WTC11 (cell line): ENCODE results near the gene NHS.

Experiments
- AFF4 ChIP-seq: sonication (generic); formaldehyde crosslinking; IDR thresholded peaks from 2 replicates; pipeline ENCODE4 v1.8.1; 2023; ENCODE audit warnings: mild to moderate bottlenecking, missing genetic modification reagents, borderline replicate concordance
- CDX4 ChIP-seq: fragments of 250-450 bp; sonication (Bioruptor Pico); IDR thresholded peaks from 2 replicates; pipeline ENCODE4 v1.9.0; 2021; ENCODE audit warnings: moderate library complexity, mild to moderate bottlenecking, inconsistent platforms, borderline replicate concordance
- ELF4 ChIP-seq: sonication (generic); formaldehyde crosslinking; IDR thresholded peaks from 2 replicates; pipeline ENCODE4 v1.8.1; 2022; ENCODE audit warnings: low read depth, mild to moderate bottlenecking, moderate library complexity, missing genetic modification reagents
- EMX1 ChIP-seq: fragments of 250-450 bp; sonication (Bioruptor Pico); IDR thresholded peaks from 2 replicates; pipeline ENCODE4 v1.8.0; 2021; ENCODE audit warnings: mild to moderate bottlenecking
- ESRRA ChIP-seq: sonication (generic); formaldehyde crosslinking; IDR thresholded peaks from 2 replicates; pipeline ENCODE4 v1.8.1; 2022; ENCODE audit warnings: mild to moderate bottlenecking, missing genetic modification reagents, borderline replicate concordance
- FOXJ3 ChIP-seq: sonication (generic); formaldehyde crosslinking; IDR thresholded peaks from 2 replicates; pipeline ENCODE4 v1.9.0; 2021; ENCODE audit warnings: missing genetic modification reagents, mild to moderate bottlenecking, borderline replicate concordance
- JUN ChIP-seq: sonication (generic); formaldehyde crosslinking; IDR thresholded peaks from 2 replicates; pipeline ENCODE4 v1.8.0; 2023; ENCODE audit warnings: mild to moderate bottlenecking, missing genetic modification reagents
- PREB ChIP-seq: sonication (generic); formaldehyde crosslinking; IDR thresholded peaks from 2 replicates; pipeline ENCODE4 v1.8.1; 2022; ENCODE audit warnings: mild to moderate bottlenecking, missing genetic modification reagents, moderate library complexity, borderline replicate concordance
- SP1 ChIP-seq: sonication (generic); formaldehyde crosslinking; conservative IDR thresholded peaks from 2 replicates; pipeline ENCODE4 v1.8.1; 2022; ENCODE audit warnings: missing genetic modification reagents
- ZNF121 ChIP-seq: sonication (generic); formaldehyde crosslinking; IDR thresholded peaks from 2 replicates; pipeline ENCODE4 v1.8.0; 2023; ENCODE audit warnings: missing genetic modification reagents
- TF ChIP-seq, protein P1 (sequence below): fragments of 200-600 bp; IDR thresholded peaks from 2 replicates; pipeline ENCODE4 v1.8.0; 2022; ENCODE audit warnings: antibody characterized with exemption
- TF ChIP-seq, protein P2 (sequence below): sonication (generic); formaldehyde crosslinking; IDR thresholded peaks from 2 replicates; pipeline ENCODE4 v1.8.1; 2023; ENCODE audit warnings: mild to moderate bottlenecking, missing genetic modification reagents, moderate library complexity
- TF ChIP-seq, protein P3 (sequence below): sonication (generic); formaldehyde crosslinking; IDR thresholded peaks from 2 replicates; pipeline ENCODE4 v1.8.0; 2022; ENCODE audit warnings: mild to moderate bottlenecking, missing genetic modification reagents

GRCh38 chrX:17473021-17473420 lies 98.0 kb downstream of the NHS start:
- TF ChIP-seq CDX4 (CRISPR knock-in tag) (no peak), FOXJ3 (CRISPR knock-in tag) (no peak), PREB (CRISPR knock-in tag) (no peak), SP1 (no peak), ESRRA (CRISPR knock-in tag) (no peak), JUN (CRISPR knock-in tag) (no peak), ZNF121 (CRISPR knock-in tag) (no peak), AFF4 (CRISPR knock-in tag) (no peak), EMX1 (CRISPR knock-in tag) (no peak), ELF4 (CRISPR knock-in tag) (no peak)
- TF ChIP-seq, protein P1, sequence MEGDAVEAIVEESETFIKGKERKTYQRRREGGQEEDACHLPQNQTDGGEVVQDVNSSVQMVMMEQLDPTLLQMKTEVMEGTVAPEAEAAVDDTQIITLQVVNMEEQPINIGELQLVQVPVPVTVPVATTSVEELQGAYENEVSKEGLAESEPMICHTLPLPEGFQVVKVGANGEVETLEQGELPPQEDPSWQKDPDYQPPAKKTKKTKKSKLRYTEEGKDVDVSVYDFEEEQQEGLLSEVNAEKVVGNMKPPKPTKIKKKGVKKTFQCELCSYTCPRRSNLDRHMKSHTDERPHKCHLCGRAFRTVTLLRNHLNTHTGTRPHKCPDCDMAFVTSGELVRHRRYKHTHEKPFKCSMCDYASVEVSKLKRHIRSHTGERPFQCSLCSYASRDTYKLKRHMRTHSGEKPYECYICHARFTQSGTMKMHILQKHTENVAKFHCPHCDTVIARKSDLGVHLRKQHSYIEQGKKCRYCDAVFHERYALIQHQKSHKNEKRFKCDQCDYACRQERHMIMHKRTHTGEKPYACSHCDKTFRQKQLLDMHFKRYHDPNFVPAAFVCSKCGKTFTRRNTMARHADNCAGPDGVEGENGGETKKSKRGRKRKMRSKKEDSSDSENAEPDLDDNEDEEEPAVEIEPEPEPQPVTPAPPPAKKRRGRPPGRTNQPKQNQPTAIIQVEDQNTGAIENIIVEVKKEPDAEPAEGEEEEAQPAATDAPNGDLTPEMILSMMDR: no peak
- TF ChIP-seq, protein P2, sequence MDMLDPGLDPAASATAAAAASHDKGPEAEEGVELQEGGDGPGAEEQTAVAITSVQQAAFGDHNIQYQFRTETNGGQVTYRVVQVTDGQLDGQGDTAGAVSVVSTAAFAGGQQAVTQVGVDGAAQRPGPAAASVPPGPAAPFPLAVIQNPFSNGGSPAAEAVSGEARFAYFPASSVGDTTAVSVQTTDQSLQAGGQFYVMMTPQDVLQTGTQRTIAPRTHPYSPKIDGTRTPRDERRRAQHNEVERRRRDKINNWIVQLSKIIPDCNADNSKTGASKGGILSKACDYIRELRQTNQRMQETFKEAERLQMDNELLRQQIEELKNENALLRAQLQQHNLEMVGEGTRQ: no peak
- TF ChIP-seq, protein P3, sequence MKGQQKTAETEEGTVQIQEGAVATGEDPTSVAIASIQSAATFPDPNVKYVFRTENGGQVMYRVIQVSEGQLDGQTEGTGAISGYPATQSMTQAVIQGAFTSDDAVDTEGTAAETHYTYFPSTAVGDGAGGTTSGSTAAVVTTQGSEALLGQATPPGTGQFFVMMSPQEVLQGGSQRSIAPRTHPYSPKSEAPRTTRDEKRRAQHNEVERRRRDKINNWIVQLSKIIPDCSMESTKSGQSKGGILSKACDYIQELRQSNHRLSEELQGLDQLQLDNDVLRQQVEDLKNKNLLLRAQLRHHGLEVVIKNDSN (CRISPR knock-in tag): no peak
